ENCODE measurements around the gene BCL11A.

GRCh38 chr2:60569680-60570111, 16.2 kb upstream of the BCL11A start:
- TF ChIP-seq CTCF (conservative IDR thresholded peaks at IDR 0.05; ENCODE audit: low read depth, low read length) (no peak), EZH2 (IDR thresholded peaks at IDR 0.05; ENCODE audit: borderline replicate concordance, low read depth, low read length, poor library complexity, severe bottlenecking) (no peak)

All from A673 (cell line).